GM12878 (cell line): ENCODE data around the gene PRM1. TPM values are rescaled to one million over a fixed set of nuclear protein-coding genes. Genes with fewer than 3 reads are reported as not detected.

Experiments used
- ATAC-seq: fragments of 200-7000 bp; cut with Tn5 transposase; 3 replicates; pipeline ENCODE4 v1.9.1; 2020; ENCODE audit warnings: mild to moderate bottlenecking, moderate library complexity
- BruUV-seq: library from RNA; stranded (reverse); fragments of 400-500 nt; replicated peaks from 2 replicates; lab custom pipeline; 2021; lab: Mats Ljungman, UMichigan
- CTCF ChIA-PET: fragments of 300-600 bp; sonication (Branson Sonifier 250); formaldehyde crosslinking; extraction: SDS; loops from one replicate; lab custom pipeline; 2021; ENCODE audit warnings: inconsistent platforms; lab: Yijun Ruan, JAX
- POLR2A ChIA-PET: fragments of 350-600 bp; formaldehyde crosslinking; extraction: SDS; loops from one replicate; lab custom pipeline; 2021; ENCODE audit warnings: inconsistent platforms; lab: Charles Lee
- RAD21 ChIA-PET: fragments of 300-600 bp; sonication (Branson Sonifier 250); formaldehyde crosslinking; loops from one replicate; lab custom pipeline; 2023; ENCODE audit warnings: antibody characterized with exemption; ENCODE audit not compliant: unreplicated experiment; lab: Charles Lee
- SMC1A ChIA-PET: fragments of 300-600 bp; sonication (Branson Sonifier 250); formaldehyde crosslinking; loops from one replicate; lab custom pipeline; 2023; ENCODE audit not compliant: unreplicated experiment, uncharacterized antibody; lab: Charles Lee
- DNase-seq: peaks from one replicate; pipeline ENCODE4 v3.0.0-alpha.2; 2011; ENCODE audit warnings: low read depth, low spot score
- FAIRE-seq: peaks from 3 replicates; lab custom pipeline; 2011; peaks lifted over from hg19 to GRCh38; lab: Jason Lieb, UNC
- H2AFZ ChIP-seq: 2 replicates; pipeline ENCODE4 v1.6.0; 2011; ENCODE audit warnings: low read depth, low read length, control low read depth; ENCODE audit not compliant: control insufficient read depth
- H3K27ac ChIP-seq: 2 replicates; pipeline ENCODE4 v1.5.1; 2011; ENCODE audit warnings: control low read depth; ENCODE audit not compliant: control insufficient read depth, insufficient read depth
- H3K27me3 ChIP-seq, 2 experiments: replicated peaks in 1 of 2; 2 replicates each; pipeline versions ENCODE4 v1.6.0 to v1.6.1; 2011; ENCODE audit warnings: low read length in 1 of 2; ENCODE audit not compliant: control insufficient read depth in 2 of 2, insufficient read depth in 2 of 2
- H3K36me3 ChIP-seq, 2 experiments: 2 replicates each; pipeline ENCODE4 v1.5.1; 2011; ENCODE audit warnings: low read length in 1 of 2; ENCODE audit not compliant: control insufficient read depth in 2 of 2, insufficient read depth in 2 of 2
- H3K4me1 ChIP-seq: 2 replicates; pipeline ENCODE4 v1.6.1; 2011; ENCODE audit warnings: mild to moderate bottlenecking, low read length, moderate library complexity, mixed read lengths; ENCODE audit not compliant: control insufficient read depth, insufficient read depth
- H3K4me2 ChIP-seq: 2 replicates; pipeline ENCODE4 v1.6.0; 2011; ENCODE audit warnings: control low read depth; ENCODE audit not compliant: control insufficient read depth, insufficient read depth
- H3K4me3 ChIP-seq: fragments of 200-600 bp; sonication (generic); 2 replicates; pipeline ENCODE4 v1.5.1; 2016
- H3K79me2 ChIP-seq: 2 replicates; pipeline ENCODE4 v1.6.0; 2011; ENCODE audit warnings: low read length; ENCODE audit not compliant: control insufficient read depth, insufficient read depth
- H3K9ac ChIP-seq: 2 replicates; pipeline ENCODE4 v1.8.0; 2011; ENCODE audit warnings: low read length, control low read depth, mixed read lengths; ENCODE audit not compliant: control insufficient read depth, insufficient read depth
- H3K9me3 ChIP-seq: replicated peaks from 3 replicates; pipeline ENCODE4 v1.5.1; 2011; ENCODE audit warnings: mild to moderate bottlenecking, low read length; ENCODE audit not compliant: control insufficient read depth, insufficient read depth
- H4K20me1 ChIP-seq: 2 replicates; pipeline ENCODE4 v1.6.0; 2011; ENCODE audit not compliant: control insufficient read depth, insufficient read depth
- CBX5 ChIP-seq: sonication (generic); IDR thresholded peaks from 2 replicates; pipeline ENCODE4 v1.6.1; 2016; ENCODE audit warnings: low read depth, moderate library complexity, mild to moderate bottlenecking, inconsistent platforms
- EED ChIP-seq: sonication (generic); IDR thresholded peaks from 2 replicates; pipeline ENCODE4 v1.6.1; 2016; ENCODE audit warnings: antibody characterized with exemption, low read depth
- ESRRA ChIP-seq: IDR thresholded peaks from 2 replicates; pipeline ENCODE4 v1.6.1; 2012; ENCODE audit warnings: mild to moderate bottlenecking, low read length, improper control_type of control experiment
- FOXK2 ChIP-seq: fragments of 450-650 bp; IDR thresholded peaks from 2 replicates; pipeline ENCODE4 v1.6.1; 2017; ENCODE audit warnings: mild to moderate bottlenecking, moderate library complexity
- HSF1 ChIP-seq: fragments of 150-350 bp; IDR thresholded peaks from 2 replicates; pipeline ENCODE4 v1.6.1; 2014; ENCODE audit warnings: mild to moderate bottlenecking, low read depth, low read length
- IRF4 ChIP-seq: IDR thresholded peaks from 2 replicates; pipeline ENCODE4 v1.6.1; 2011; ENCODE audit warnings: low read depth, low read length
- JUNB ChIP-seq: IDR thresholded peaks from 2 replicates; pipeline ENCODE4 v1.6.1; 2016; ENCODE audit warnings: antibody characterized with exemption, mild to moderate bottlenecking
- MYB ChIP-seq: fragments of 150-350 bp; IDR thresholded peaks from 2 replicates; pipeline ENCODE4 v1.6.1; 2014; ENCODE audit warnings: mild to moderate bottlenecking, low read depth, low read length, borderline replicate concordance
- NBN ChIP-seq: fragments of 450-650 bp; IDR thresholded peaks from 2 replicates; pipeline ENCODE4 v1.6.1; 2016
- NFIC ChIP-seq: IDR thresholded peaks from 2 replicates; pipeline ENCODE4 v1.6.1; 2012; ENCODE audit warnings: low read depth, mild to moderate bottlenecking, inconsistent platforms, low read length, moderate library complexity
- NKRF ChIP-seq: fragments of 450-650 bp; conservative IDR thresholded peaks from 2 replicates; pipeline ENCODE4 v1.6.1; 2017; ENCODE audit warnings: mild to moderate bottlenecking, moderate library complexity
- POU2F2 ChIP-seq: IDR thresholded peaks from 3 replicates; pipeline ENCODE4 v1.6.1; 2011; ENCODE audit warnings: low read depth, mild to moderate bottlenecking, low read length, borderline replicate concordance
- REST ChIP-seq: IDR thresholded peaks from 2 replicates; pipeline ENCODE4 v1.6.1; 2012; ENCODE audit warnings: mild to moderate bottlenecking, low read depth, low read length
- STAT1 ChIP-seq: fragments of 450-650 bp; conservative IDR thresholded peaks from 2 replicates; pipeline ENCODE4 v1.6.1; 2014; ENCODE audit warnings: antibody characterized with exemption, mild to moderate bottlenecking
- SUZ12 ChIP-seq: fragments of 200-600 bp; sonication (generic); IDR thresholded peaks from one replicate; pipeline ENCODE4 v1.6.1; 2018; ENCODE audit warnings: antibody characterized with exemption, mild to moderate bottlenecking; ENCODE audit not compliant: unreplicated experiment
- TBL1XR1 ChIP-seq: IDR thresholded peaks from 2 replicates; pipeline ENCODE4 v1.6.1; 2012; ENCODE audit warnings: low read depth, low read length, improper control_type of control experiment
- TCF3 ChIP-seq: IDR thresholded peaks from 2 replicates; pipeline ENCODE4 v1.6.1; 2012; ENCODE audit warnings: low read depth, mild to moderate bottlenecking, low read length, borderline replicate concordance; ENCODE audit not compliant: insufficient read depth
- ZNF24 ChIP-seq: fragments of 450-650 bp; IDR thresholded peaks from 2 replicates; pipeline ENCODE4 v1.6.1; 2017; ENCODE audit warnings: antibody characterized with exemption, mild to moderate bottlenecking
- WGBS: methylation state at CpG from one replicate; pipeline ENCODE4 v1.1.6; 2016; ENCODE audit warnings: low lambda C conversion rate; ENCODE audit not compliant: insufficient replicate concordance, insufficient coverage; ENCODE audit errors: missing lambda C conversion rate; 5-methylcytosine and 5-hydroxymethylcytosine counted together
- in situ Hi-C: fragments of 300-500 bp; cut with MboI; formaldehyde crosslinking; loops from 9 replicates; pipeline ENCODE4 v1.14.3; 2018; ENCODE audit warnings: mixed read lengths
- intact Hi-C: fragments of 100-400 bp; cut with micrococcal nuclease; formaldehyde crosslinking; loops from one replicate; pipeline ENCODE4 v1.14.2; 2022; ENCODE audit not compliant: unreplicated experiment
- polyA plus RNA-seq, 11 experiments: library from polyadenylated mRNA; depleted of rRNA in 4 of 11; unstranded in 6 of 11; stranded (reverse) in 5 of 11; fragments of >200 nt; fragmentation: Nextera tagmentation in 4 of 11; fragmentation: Illumina TruSeq in 1 of 11; extraction: Ambion mirVana in 4 of 11; extraction: Trizol in 1 of 11; gene quantifications; 1 replicate in 1 of 11; 2 replicates in 10 of 11; pipeline versions ENCODE4 v1.2.1 to v1.2.3, GENCODE V29; 2011 to 2016; ENCODE audit warnings: inconsistent platforms in 2 of 11, missing spikeins in 2 of 11, low read depth in 1 of 11
- total RNA-seq, 4 experiments: library from RNA; depleted of rRNA in 3 of 4; stranded (reverse); fragments of >200 nt in 3 of 4; fragmentation: Illumina TruSeq in 1 of 4; extraction: Trizol in 1 of 4; gene quantifications; 2 replicates each; pipeline versions ENCODE4 v1.2.1 to v1.2.3, GENCODE V29; 2013 to 2021

The PRM1 gene
- total and polyA plus RNA-seq, 10 of the 15 experiments (the other 5 are each of a cell fraction or from before 2014, with no cell fraction given): 0.20 TPM; not detected in 9

- Histone ChIP-seq H4K20me1 (no peaks in the 10 kb centered on the region), H3K9ac (no peak overlapping the region), H3K4me2 (no peak overlapping the region), H2AFZ (no peak overlapping the region), H3K9me3 (peaks cover 2% of the 10 kb centered on the region; the same call in 2 of the 3 replicates), H3K4me3 (no peak overlapping the region), H3K27me3 (no peaks in the 10 kb centered on the region), H3K36me3 (no peaks in the 10 kb centered on the region), H3K79me2 (no peaks in the 10 kb centered on the region), H3K4me1 (peaks cover 60% of the 10 kb centered on the region), H3K27ac (no peak overlapping the region)
- no peak for DNase-seq
- ChIA-PET CTCF (interaction anchor here (0.5 to 6.9 kb wide), 4 partner anchors 9 to 65 kb away, joined by 3 to 70 read pairs (median 34); no protein-coding TSS in a partner anchor), SMC1A (interaction anchor here (1.2 to 7.4 kb wide), 5 partner anchors 8 to 342 kb away, joined by 3 to 194 read pairs (median 4); no protein-coding TSS in a partner anchor), RAD21 (interaction anchor here (7.0 to 8.5 kb wide), 4 partner anchors 9 to 50 kb away, joined by 89 to 206 read pairs (median 116); partner anchors contain the start of gene SOCS1), POLR2A (interaction anchor here (2.5 kb wide), 1 partner anchor 51 kb away, joined by 16 read pairs; the partner anchor contains the start of gene SOCS1)
- no peak for ATAC-seq
- in situ Hi-C loops (loop anchor here (5.0 to 10.0 kb wide), 2 partner anchors 340 to 1002 kb away; no protein-coding TSS in a partner anchor), intact Hi-C loops (no loop called here)
- no peak for FAIRE-seq
- 90% methylated on average over 7 of the region's 7 CpGs for WGBS
- BruUV-seq: no TSS peak
- TF ChIP-seq EED: peak; percentile 90
- TF ChIP-seq ESRRA: no peak
- TF ChIP-seq FOXK2: no peak
- TF ChIP-seq NBN: 0 out of 2 replicates have a peak, but pooled peaks have one; percentile 30
- no peak for TF ChIP-seq HSF1
- no peak for TF ChIP-seq ZNF24
- no peak for TF ChIP-seq REST
- peak; percentile 54; the same call in 1 of the 2 replicates for TF ChIP-seq IRF4
- TF ChIP-seq TCF3: no peak; the same call in 1 of the 2 replicates
- TF ChIP-seq STAT1: no peak
- no peak for TF ChIP-seq MYB
- TF ChIP-seq NKRF: no peak
- TF ChIP-seq JUNB: peak; percentile 70
- TF ChIP-seq POU2F2: peak; percentile 14; the same call in 1 of the 3 replicates
- 0 out of 2 replicates have a peak, but pooled peaks have one; percentile 24 for TF ChIP-seq NFIC
- TF ChIP-seq SUZ12: no peak
- no peak for TF ChIP-seq TBL1XR1
- 0 out of 2 replicates have a peak, but pooled peaks have one; percentile 28 for TF ChIP-seq CBX5
These were observed 26.0 kb upstream of the PRM1 start for GRCh38 chr16:11306997-11307638.
